ENCODE measurements around the gene PRKAR1B.

GRCh38 chr7:613442-614140, 113.5 kb downstream of the PRKAR1B start:
- TF ChIP-seq CTCF (tag by site-specific recombination; IDR thresholded peaks at IDR 0.05): no peak
- no peak for TF ChIP-seq ZNF792 (tag by site-specific recombination; IDR thresholded peaks at IDR 0.05)
- TF ChIP-seq ZNF501 (tag by site-specific recombination; IDR thresholded peaks at IDR 0.05): no peak
- TF ChIP-seq PRDM10 (tag by site-specific recombination; IDR thresholded peaks at IDR 0.05): no peak
- no peak for TF ChIP-seq ZNF704 (tag by site-specific recombination; IDR thresholded peaks at IDR 0.05)
- no peak for TF ChIP-seq ZSCAN18 (tag by site-specific recombination; IDR thresholded peaks at IDR 0.05)
- no peak for TF ChIP-seq ZIC2 (tag by site-specific recombination; IDR thresholded peaks at IDR 0.05)
- TF ChIP-seq ZNF692 (tag by site-specific recombination; IDR thresholded peaks at IDR 0.05): no peak
- TF ChIP-seq ZBTB10 (tag by site-specific recombination; IDR thresholded peaks at IDR 0.05): no peak
- no peak for TF ChIP-seq SCRT1 (tag by site-specific recombination; IDR thresholded peaks at IDR 0.05; ENCODE audit: borderline replicate concordance)
- TF ChIP-seq ZNF76 (tag by site-specific recombination; IDR thresholded peaks at IDR 0.05; ENCODE audit: borderline replicate concordance, low read depth): no peak
- no peak for TF ChIP-seq FEZF1 (tag by site-specific recombination; IDR thresholded peaks at IDR 0.05)
